GM12891 (cell line): ENCODE data around the gene CFAP100.

Source experiments
- DNase-seq: peaks from one replicate; pipeline ENCODE4 v3.0.0; 2011; ENCODE audit warnings: low spot score; ENCODE audit not compliant: insufficient read length
- FAIRE-seq: peaks from 2 replicates; lab custom pipeline; 2011; peaks lifted over from hg19 to GRCh38; lab: Jason Lieb, UNC
- PAX5 ChIP-seq: IDR thresholded peaks from 2 replicates; pipeline ENCODE4 v1.6.1; 2011; ENCODE audit warnings: low read length, moderate library complexity, mild to moderate bottlenecking; ENCODE audit not compliant: insufficient read depth, severe bottlenecking
- POLR2A ChIP-seq: IDR thresholded peaks from 2 replicates; pipeline ENCODE4 v1.6.1; 2011; ENCODE audit warnings: low read depth, low read length, control low read depth
- POLR2AphosphoS5 ChIP-seq: IDR thresholded peaks from 2 replicates; pipeline ENCODE4 v1.6.1; 2011; ENCODE audit warnings: low read depth, low read length, control low read depth
- POU2F2 ChIP-seq: IDR thresholded peaks from 2 replicates; pipeline ENCODE4 v1.6.1; 2011; ENCODE audit warnings: low read depth, mild to moderate bottlenecking, control low read depth, low read length, moderate library complexity
- SPI1 ChIP-seq: IDR thresholded peaks from 2 replicates; pipeline ENCODE4 v1.6.1; 2011; ENCODE audit warnings: low read depth, low read length, control low read depth
- TAF1 ChIP-seq: IDR thresholded peaks from 2 replicates; pipeline ENCODE4 v1.6.1; 2011; ENCODE audit warnings: low read depth, low read length, control low read depth

Gene CFAP100

DNA sequence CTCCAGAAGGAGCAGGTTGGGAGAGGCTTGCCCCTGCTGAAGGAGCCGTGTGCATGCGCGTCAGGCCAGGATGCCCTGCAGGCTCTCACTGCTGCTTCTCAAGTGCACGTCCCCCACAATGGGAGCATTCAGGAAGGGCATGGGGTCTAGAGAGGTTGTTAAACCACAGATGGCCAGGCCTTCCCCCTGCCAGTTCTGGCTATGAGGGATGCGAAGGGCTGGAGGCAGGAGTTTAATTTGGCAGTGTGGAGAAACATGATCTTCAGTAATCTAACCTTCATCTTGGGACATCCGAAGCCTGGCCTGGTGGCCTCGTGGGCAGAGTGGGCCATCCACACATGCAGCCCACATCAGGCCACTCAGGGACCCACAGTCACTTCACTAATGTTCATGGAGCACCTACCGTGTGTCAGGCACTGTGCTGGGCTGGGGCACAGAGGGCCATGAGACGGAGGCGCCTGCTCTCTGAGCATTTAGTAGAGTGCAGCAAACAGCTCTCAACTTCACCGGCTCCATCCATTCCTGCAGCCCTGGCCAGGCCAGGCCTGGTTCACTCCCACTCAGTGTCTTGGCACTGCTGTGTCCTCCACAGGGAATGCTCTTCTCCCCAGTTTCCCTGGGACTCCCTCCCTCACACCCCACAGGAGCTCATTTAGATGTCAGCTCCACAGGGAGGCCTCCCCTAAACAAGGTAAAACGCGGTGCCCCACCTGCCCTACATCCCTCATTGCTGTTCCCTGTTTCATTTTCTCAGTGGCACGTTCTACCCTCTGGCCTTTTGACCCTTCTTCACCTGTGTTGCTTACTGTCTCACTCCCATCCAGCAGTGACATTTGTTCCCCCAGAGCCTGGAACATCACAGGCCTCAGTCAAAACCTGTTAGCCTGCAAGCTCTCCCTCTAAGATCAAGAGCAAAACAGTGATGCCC is 4.0 kb downstream of the CFAP100 start:
- DNase-seq = no peak
- no peak for TF ChIP-seq POU2F2
- TF ChIP-seq POLR2A = no peak
- no peak for TF ChIP-seq POLR2AphosphoS5
- no peak for TF ChIP-seq SPI1
- TF ChIP-seq PAX5 = no peak
- no peak for TF ChIP-seq TAF1
- FAIRE-seq = no peak

DNA sequence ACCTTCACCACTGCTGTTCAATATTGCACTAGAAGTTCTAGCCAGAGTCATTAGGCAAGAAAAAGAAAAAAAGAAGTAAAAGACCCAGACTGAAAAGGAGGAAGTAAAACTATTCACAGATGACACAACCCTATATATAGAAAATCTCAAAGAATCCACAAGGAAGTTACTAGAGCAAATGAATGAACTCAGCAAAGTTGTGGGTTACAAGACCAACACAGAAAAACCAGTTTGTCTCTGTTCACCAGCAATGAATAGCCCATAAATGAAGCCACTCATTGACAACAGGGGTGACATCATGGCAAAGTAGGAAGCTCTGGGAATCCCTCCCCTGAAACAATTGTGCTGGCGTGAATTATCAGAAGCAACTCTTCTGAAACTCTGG is 4.6 kb downstream of the CFAP100 start:
- TF ChIP-seq TAF1 = no peak
- TF ChIP-seq PAX5 = no peak
- no peak for TF ChIP-seq POLR2AphosphoS5
- TF ChIP-seq POU2F2 = no peak
- TF ChIP-seq SPI1 = no peak
- no peak for TF ChIP-seq POLR2A
- FAIRE-seq = no peak
- no peak for DNase-seq

DNA sequence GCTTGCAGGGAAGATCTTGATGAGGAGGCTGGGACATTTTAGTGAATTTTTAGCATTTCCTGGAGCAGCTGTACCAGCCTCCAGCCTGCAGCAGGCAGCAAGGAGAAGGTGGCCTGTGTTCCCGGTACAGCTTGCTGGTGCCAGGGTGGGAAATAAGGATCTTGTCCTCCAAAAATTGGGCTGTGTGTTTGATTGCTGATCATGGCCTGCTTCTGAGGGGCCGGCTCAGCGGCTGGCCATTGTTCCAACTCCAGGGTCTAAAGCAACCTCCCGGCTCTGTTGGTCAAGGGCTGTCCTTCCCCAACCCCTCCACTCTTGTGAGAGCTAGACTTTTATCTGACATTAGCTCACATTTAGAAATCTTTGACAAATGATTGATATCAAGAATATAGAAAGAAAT is 5.0 kb downstream of the CFAP100 start:
- no peak for TF ChIP-seq TAF1
- no peak for FAIRE-seq
- no peak for DNase-seq

DNA sequence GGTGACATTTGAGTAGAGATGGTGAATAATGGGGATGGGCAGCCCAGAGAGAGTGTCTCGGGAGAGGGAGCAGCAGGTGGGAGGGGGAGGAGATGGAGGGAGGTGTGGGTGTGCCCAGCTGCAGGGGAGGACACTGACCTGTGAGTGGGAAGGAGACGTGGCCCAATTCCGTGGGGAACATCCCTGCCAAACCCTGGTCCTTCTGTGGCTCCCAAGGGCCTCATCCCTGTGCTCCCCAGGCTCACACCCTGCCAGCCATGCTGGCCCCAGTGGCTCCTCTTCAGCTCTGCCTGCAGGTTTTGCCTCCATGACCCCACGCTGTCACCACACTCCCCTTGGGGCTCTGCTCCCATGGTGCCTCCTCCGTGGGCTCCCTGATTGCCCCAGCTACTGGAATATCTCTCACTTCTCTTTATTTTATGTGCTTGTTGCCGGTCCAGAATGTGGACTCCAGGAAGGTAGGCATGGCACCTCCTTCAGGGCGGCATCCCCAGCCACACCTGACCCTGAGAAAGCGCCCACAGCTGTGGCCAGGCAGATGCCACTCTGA is 7.0 kb downstream of the CFAP100 start:
- DNase-seq = no peak
- no peak for FAIRE-seq
- TF ChIP-seq TAF1 = no peak

DNA sequence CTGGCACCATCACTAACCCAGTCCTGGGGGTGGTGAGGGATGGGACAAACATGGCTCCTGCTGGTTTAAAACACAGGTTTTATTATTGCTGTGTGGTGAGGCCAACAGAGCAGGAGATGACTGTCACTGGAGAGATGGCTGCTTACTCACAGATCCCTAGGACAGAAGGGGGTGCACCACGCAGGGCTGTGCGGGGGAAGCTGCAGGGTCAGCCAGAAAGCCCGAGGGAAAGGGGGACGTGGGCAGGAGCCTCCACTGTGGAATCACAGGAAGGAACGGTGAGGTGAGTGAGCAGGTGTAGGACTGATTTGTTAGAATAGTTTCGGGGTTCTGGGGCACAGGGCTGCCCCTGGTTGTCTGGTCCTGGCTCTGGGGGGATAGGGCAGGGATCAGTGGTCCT is 7.5 kb downstream of the CFAP100 start:
- TF ChIP-seq TAF1 (no peak), PAX5 (no peak), SPI1 (no peak), POLR2A (no peak), POU2F2 (no peak), POLR2AphosphoS5 (no peak)
- FAIRE-seq = no peak
- no peak for DNase-seq

DNA sequence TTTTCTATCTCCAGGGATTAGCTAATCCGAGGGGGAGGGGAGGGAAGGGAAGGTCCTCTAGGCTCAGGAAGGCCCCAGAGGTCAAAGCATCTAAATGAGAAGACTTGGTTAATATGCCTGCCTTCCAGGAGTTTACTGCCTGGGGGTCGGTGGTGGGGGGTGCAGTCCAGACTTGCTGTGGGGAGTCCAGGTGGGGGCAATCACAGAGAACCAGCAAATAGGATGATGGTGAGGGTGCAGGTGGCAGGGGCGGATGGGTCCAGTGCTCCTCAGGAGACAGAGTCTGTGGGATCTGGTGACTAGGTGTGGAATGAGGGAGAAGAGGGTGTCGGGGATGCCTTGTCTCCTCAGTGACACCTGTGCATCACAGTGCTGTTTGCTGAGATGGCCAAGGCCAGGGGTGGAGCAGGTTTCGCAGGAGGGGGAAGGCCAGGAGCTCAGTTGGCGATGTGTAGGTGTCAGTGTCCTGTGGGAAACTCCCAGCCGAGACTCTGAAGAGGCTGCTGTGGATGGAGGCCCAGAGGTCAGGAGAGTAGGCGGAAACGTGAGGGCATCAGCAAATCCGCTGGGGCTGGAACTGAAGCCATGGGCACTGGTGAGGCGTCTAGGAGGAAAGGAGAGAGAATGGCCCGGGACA is 8.1 kb downstream of the CFAP100 start:
- FAIRE-seq = no peak

DNA sequence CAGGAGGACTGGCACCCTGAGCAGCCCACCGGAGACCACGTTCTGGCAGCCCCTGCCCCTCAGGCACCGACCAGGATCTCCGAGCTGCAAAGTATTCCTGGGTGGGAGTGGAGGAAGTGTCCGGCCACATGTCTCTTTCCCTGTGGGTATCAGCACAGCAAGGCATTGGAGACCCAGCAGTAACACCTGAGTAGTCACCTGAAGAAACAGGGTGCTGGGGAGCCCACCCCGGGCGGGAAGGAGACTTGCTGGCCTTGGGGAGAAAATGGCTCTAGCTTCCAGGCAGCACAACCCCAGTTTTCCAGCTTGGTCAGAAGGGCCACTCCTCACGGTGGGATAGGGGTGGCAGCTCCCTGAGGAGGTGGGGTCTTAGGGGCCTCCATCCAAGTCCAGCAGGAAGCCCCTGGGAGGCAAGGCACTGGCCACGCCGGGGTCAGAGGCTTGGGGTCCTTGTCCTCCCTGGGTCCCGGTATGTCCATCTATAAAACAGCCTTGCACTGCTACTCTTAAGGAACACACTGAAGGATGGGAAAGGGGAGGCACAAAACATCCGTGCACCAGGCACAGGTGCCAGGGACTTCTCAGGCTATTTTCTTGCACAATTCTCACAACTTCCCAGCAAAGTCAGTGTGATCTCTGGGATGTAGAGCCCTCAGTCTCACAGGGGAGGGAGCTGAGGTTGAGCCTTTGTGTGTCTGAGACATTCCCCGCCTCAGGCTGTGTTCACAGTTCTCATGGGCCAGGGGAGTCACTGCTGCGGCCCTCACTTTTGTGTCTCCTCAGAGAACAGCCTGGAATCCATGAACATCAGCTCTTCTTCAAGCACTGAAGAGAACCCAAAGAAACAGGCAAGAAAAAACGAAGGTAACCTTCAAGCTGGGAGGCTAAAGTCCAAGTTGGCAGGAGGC is 11.9 kb downstream of the CFAP100 start:
- no peak for DNase-seq

More for the DNA sequence above, 8.1 kb downstream of the CFAP100 start:
- TF ChIP-seq TAF1 (no peak), PAX5 (no peak), POLR2A (no peak), POLR2AphosphoS5 (no peak), SPI1 (no peak), POU2F2 (no peak)
- DNase-seq = no peak

DNA sequence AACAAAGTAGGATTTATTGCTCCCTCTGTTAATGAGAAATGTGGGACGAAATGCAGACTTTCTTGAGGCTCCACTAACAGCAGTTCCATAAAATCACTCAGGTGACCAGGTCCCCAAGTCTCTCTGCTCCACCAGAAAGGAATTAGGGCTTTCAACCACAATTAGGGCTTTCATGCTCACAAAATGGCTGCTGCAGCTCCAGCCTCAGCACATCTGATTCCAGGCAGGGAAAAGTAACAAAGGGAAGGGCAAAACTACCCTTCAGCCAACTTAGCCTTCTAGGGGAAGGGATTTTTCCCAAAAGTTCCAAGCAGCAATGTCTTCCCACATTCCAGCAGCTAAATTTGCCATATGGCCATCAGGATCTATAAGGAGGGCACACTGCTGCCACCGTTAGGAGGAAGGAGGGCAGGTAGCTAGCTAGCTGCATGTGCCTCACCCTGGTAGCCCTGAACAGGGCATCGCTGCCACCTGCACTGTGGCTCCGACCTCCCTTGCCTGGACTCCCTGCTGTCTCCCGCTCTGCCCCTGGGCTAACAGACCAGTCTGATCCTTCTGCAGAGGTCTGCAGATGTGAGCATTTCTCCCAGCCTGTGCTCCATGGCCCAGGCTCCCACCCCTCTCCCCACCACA is 12.8 kb downstream of the CFAP100 start:
- DNase-seq = no peak
- TF ChIP-seq SPI1 (no peak), POLR2AphosphoS5 (no peak), POU2F2 (no peak), PAX5 (no peak), POLR2A (no peak), TAF1 (no peak)
- FAIRE-seq = no peak

More for the DNA sequence above, 11.9 kb downstream of the CFAP100 start:
- FAIRE-seq = no peak
- TF ChIP-seq POLR2A (no peak), POU2F2 (no peak), TAF1 (no peak), POLR2AphosphoS5 (no peak), PAX5 (no peak), SPI1 (no peak)

DNA sequence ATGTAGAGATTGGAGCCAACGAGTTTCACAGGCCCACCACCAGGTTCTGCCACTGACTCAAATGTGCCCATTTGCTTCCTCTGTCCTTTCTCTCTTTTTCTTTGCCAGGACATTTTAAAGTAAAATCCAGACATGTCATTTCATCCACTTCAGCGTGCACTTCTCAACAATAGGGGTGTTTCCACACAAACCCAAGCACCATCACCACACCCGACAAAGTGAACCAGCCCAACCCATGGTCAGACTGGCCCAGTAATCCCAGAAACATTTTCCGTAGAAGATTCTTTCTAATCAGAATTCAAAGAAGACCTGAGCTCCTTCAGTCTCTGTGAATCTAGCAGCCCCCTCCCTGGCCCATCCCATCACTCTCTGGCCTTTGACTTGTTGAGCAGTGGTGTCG is 13.4 kb downstream of the CFAP100 start:
- DNase-seq = no peak
- no peak for TF ChIP-seq TAF1
- no peak for TF ChIP-seq SPI1
- no peak for TF ChIP-seq POLR2AphosphoS5
- no peak for TF ChIP-seq PAX5
- no peak for TF ChIP-seq POLR2A
- FAIRE-seq = no peak
